Smooth muscle cell (in vitro differentiated cells): Measurements from ENCODE around the gene CKLF. TPM values are rescaled to one million over a fixed set of nuclear protein-coding genes. Genes with fewer than 3 reads are reported as not detected.

Experiments
- DNase-seq: peaks from one replicate; lab custom pipeline; 2025; ENCODE audit not compliant: unreplicated experiment; lab: John Stamatoyannopoulos, UW
- H2AFZ ChIP-seq: fragments of 200-600 bp; sonication (generic); 2 replicates; pipeline ENCODE4 v1.6.0; 2016; ENCODE audit warnings: antibody characterized with exemption, low read depth, mild to moderate bottlenecking
- H3F3A ChIP-seq: fragments of 200-600 bp; sonication (generic); 2 replicates; pipeline ENCODE4 v1.6.0; 2017; ENCODE audit warnings: antibody characterized with exemption, low read depth
- H3K27ac ChIP-seq: fragments of 200-600 bp; sonication (generic); 2 replicates; pipeline ENCODE4 v1.5.1; 2016; ENCODE audit warnings: low read depth, mild to moderate bottlenecking
- H3K27me3 ChIP-seq: fragments of 200-600 bp; sonication (generic); 2 replicates; pipeline ENCODE4 v1.6.1; 2016; ENCODE audit warnings: low read depth, mild to moderate bottlenecking
- H3K36me3 ChIP-seq: fragments of 200-600 bp; sonication (generic); 2 replicates; pipeline ENCODE4 v1.5.1; 2016; ENCODE audit warnings: low read depth
- H3K4me1 ChIP-seq: fragments of 200-600 bp; sonication (generic); 2 replicates; pipeline ENCODE4 v1.5.1; 2016; ENCODE audit warnings: low read depth
- H3K4me2 ChIP-seq: fragments of 200-600 bp; sonication (generic); 2 replicates; pipeline ENCODE4 v1.6.0; 2016; ENCODE audit warnings: mild to moderate bottlenecking
- H3K4me3 ChIP-seq: fragments of 200-600 bp; sonication (generic); 2 replicates; pipeline ENCODE4 v1.5.1; 2016; ENCODE audit warnings: mild to moderate bottlenecking
- H3K79me2 ChIP-seq: fragments of 200-600 bp; sonication (generic); 2 replicates; pipeline ENCODE4 v1.6.0; 2016; ENCODE audit warnings: low read depth, mild to moderate bottlenecking
- H3K9ac ChIP-seq: fragments of 200-600 bp; sonication (generic); 2 replicates; pipeline ENCODE4 v1.6.0; 2016; ENCODE audit warnings: low read depth
- H3K9me3 ChIP-seq: fragments of 200-600 bp; sonication (generic); replicated peaks from 2 replicates; pipeline ENCODE4 v1.5.1; 2016; ENCODE audit warnings: low read depth
- H4K20me1 ChIP-seq: fragments of 200-600 bp; sonication (generic); 2 replicates; pipeline ENCODE4 v1.6.0; 2016; ENCODE audit warnings: low read depth
- WGBS: methylation state at CpG from one replicate; pipeline ENCODE4 v1.1.7; 2016; ENCODE audit warnings: low lambda C conversion rate; 5-methylcytosine and 5-hydroxymethylcytosine counted together
- polyA plus RNA-seq: library from polyadenylated mRNA; unstranded; fragments of >200 nt; fragmentation: Nextera tagmentation; extraction: Ambion mirVana; gene quantifications from 2 replicates; pipeline ENCODE4 v1.2.1, GENCODE V29; 2016
- total RNA-seq: library from RNA; depleted of rRNA; stranded (reverse); fragments of >200 nt; gene quantifications from 2 replicates; pipeline ENCODE4 v1.2.3, GENCODE V29; 2014
- TF ChIP-seq, protein P1 (sequence below): fragments of 200-600 bp; sonication (generic); IDR thresholded peaks from 2 replicates; pipeline ENCODE4 v1.5.1; 2017; ENCODE audit warnings: borderline replicate concordance, mild to moderate bottlenecking, antibody characterized with exemption; ENCODE audit not compliant: insufficient read depth, poor library complexity, severe bottlenecking

CKLF gene
- total and polyA plus RNA-seq, 2 experiments from 2014 or later, result 61.5 to 78.1 TPM

GRCh38 chr16:66551788-66552285 lies 539 bp upstream of the CKLF start:
- H2AFZ ChIP-seq, result peak overlapping the region; percentile 98
- WGBS, result 74% methylated on average over 8 of the region's 8 CpGs
- no peaks in the 10 kb centered on the region for H3K27me3 ChIP-seq
- H3K9ac ChIP-seq, result peak overlapping the region; percentile 74
- H3K79me2 ChIP-seq, result peaks cover 28% of the 10 kb centered on the region
- no peaks in the 10 kb centered on the region for H4K20me1 ChIP-seq
- TF ChIP-seq, protein P1, sequence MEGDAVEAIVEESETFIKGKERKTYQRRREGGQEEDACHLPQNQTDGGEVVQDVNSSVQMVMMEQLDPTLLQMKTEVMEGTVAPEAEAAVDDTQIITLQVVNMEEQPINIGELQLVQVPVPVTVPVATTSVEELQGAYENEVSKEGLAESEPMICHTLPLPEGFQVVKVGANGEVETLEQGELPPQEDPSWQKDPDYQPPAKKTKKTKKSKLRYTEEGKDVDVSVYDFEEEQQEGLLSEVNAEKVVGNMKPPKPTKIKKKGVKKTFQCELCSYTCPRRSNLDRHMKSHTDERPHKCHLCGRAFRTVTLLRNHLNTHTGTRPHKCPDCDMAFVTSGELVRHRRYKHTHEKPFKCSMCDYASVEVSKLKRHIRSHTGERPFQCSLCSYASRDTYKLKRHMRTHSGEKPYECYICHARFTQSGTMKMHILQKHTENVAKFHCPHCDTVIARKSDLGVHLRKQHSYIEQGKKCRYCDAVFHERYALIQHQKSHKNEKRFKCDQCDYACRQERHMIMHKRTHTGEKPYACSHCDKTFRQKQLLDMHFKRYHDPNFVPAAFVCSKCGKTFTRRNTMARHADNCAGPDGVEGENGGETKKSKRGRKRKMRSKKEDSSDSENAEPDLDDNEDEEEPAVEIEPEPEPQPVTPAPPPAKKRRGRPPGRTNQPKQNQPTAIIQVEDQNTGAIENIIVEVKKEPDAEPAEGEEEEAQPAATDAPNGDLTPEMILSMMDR, result peak; percentile 5
- DNase-seq, result no peak
- no peaks in the 10 kb centered on the region for H3K36me3 ChIP-seq
- peaks cover 9% of the 10 kb centered on the region for H3F3A ChIP-seq
- H3K4me3 ChIP-seq, result peak overlapping the region; percentile 74
- peak overlapping the region; percentile 95 for H3K4me2 ChIP-seq
- H3K27ac ChIP-seq, result peak overlapping the region; percentile 74
- peaks cover 20% of the 10 kb centered on the region for H3K4me1 ChIP-seq
- no peaks in the 10 kb centered on the region for H3K9me3 ChIP-seq

- DNase-seq, result no peak
- Histone ChIP-seq H3K9ac (no peak overlapping the region), H2AFZ (no peak overlapping the region), H3F3A (peaks cover 9% of the 10 kb centered on the region), H3K27me3 (no peaks in the 10 kb centered on the region), H3K79me2 (peaks cover 28% of the 10 kb centered on the region), H3K4me2 (peak overlapping the region; percentile 95), H4K20me1 (peaks cover 3% of the 10 kb centered on the region), H3K4me1 (peaks cover 20% of the 10 kb centered on the region), H3K9me3 (no peaks in the 10 kb centered on the region), H3K36me3 (no peaks in the 10 kb centered on the region), H3K27ac (no peak overlapping the region), H3K4me3 (peak overlapping the region; percentile 74)
- TF ChIP-seq, protein P1, result no peak
- 89% methylated on average over 8 of the region's 8 CpGs for WGBS
Measured at GRCh38 chr16:66553223-66553622, 847 bp downstream of the CKLF start.

DNA sequence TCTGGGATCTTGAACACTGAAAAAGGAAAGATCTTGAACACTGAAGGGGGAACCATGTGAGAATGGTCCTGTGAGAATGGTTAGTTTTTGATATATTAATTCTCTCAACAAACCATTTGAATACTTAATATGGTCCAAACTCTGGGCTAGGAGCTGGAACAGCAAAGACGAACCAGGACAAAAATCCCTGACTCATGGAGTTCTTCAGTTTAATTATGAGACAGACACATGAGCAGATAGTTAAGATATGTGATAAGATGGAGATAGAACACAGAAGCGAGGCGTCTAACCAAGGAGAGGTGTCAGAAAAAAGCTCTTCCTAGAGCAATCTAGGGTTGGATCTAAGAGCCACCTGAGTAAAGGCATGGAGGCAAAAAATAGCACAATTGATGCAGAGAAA lies 1.6 kb downstream of the CKLF start:
- Histone ChIP-seq H3K9me3 (no peaks in the 10 kb centered on the region), H3K4me2 (peak overlapping the region; percentile 95), H3K4me1 (peaks cover 16% of the 10 kb centered on the region), H3K9ac (no peak overlapping the region), H3F3A (peaks cover 8% of the 10 kb centered on the region), H3K36me3 (no peaks in the 10 kb centered on the region), H4K20me1 (peaks cover 11% of the 10 kb centered on the region), H3K4me3 (no peak overlapping the region), H2AFZ (no peak overlapping the region), H3K79me2 (peaks cover 34% of the 10 kb centered on the region), H3K27me3 (no peaks in the 10 kb centered on the region), H3K27ac (no peak overlapping the region)
- DNase-seq, result no peak
- TF ChIP-seq, protein P1, result no peak
- 91% methylated on average over 3 of the region's 3 CpGs for WGBS

DNA sequence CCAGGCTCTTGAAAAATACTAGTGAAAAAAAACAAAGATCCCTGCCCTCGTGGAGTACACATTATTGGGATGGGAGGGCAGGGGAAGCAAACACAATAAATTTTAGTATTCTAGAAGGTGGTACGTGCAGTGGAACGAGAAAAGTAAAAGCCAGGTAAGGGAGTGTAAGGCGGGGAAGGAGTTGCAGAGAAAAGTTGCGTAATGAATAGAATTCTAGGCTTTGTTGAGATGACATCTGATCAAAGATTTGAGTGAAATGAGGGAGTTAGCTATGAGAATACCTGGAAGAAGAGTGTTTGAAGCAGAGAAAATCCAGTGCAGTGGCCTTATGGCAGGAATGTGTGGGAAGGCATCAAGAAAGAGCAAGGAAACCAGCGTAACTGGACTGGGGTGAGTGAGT lies 2.1 kb downstream of the CKLF start:
- Histone ChIP-seq H4K20me1 (peaks cover 15% of the 10 kb centered on the region), H3K9me3 (no peaks in the 10 kb centered on the region), H3F3A (peaks cover 4% of the 10 kb centered on the region), H3K27me3 (no peaks in the 10 kb centered on the region), H3K9ac (no peak overlapping the region), H2AFZ (no peak overlapping the region), H3K36me3 (no peaks in the 10 kb centered on the region), H3K4me1 (peaks cover 11% of the 10 kb centered on the region), H3K4me2 (no peak overlapping the region), H3K27ac (no peak overlapping the region), H3K79me2 (peaks cover 34% of the 10 kb centered on the region), H3K4me3 (no peak overlapping the region)
- no peak for DNase-seq
- TF ChIP-seq, protein P1, result no peak
- 96% methylated on average over 6 of the region's 6 CpGs for WGBS
